Stimulated activated CD4-positive, alpha-beta T cell treated with anti-CD3 and anti-CD28 coated beads, Interleukin-15, amount 100 ng/mL, for 24 hours (primary cell): Measurements from ENCODE around the gene KCNJ14.
A peak's percentile ranks its signal among the peaks of the same experiment; 100 is the strongest.

Source experiments
- DNase-seq: peaks from one replicate; pipeline ENCODE4 v3.0.0-alpha.2; 2020

The KCNJ14 gene

DNA sequence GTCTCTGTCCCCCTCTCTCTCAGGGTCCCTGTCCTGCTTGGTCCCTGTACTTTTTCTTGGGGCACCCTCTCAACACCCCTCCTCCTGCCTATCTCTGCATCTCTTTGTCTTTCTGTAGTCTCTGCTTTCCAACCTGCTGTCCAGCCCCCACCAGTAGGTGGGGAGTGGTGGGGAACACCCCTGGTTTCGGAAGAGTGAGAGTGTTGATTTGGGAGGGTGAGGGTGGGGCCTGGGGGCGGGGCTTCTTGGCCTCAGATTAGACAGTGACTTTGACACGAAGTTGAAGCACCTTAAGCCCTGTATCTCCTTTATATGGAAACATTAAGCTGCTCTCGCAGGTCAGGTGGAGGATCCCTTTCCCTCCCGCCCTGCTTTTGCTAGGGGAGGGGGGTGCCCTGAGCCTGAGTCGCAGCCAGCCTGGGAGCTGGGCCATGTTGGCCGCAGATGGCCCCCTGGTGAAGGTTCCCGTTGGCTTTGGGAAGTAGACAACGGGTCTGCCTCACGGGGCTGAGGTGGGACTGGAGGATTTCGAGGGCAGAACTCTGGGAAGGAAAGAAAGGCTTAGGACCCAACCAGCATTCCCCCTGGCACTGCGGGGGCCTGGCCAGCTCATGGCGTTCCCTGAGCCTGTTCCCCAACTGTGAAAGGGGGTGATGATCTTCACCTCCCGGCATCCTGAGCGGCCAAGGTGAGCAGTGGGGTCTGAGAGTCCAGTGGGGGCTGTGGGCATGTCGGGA lies at the start of gene KCNJ14:
TSS of gene KCNJ14 (plus strand) at position 404 of the 737 bp plus-strand sequence. CDS start 6,151 bp downstream, outside the sequence.
- no peak for DNase-seq

DNA sequence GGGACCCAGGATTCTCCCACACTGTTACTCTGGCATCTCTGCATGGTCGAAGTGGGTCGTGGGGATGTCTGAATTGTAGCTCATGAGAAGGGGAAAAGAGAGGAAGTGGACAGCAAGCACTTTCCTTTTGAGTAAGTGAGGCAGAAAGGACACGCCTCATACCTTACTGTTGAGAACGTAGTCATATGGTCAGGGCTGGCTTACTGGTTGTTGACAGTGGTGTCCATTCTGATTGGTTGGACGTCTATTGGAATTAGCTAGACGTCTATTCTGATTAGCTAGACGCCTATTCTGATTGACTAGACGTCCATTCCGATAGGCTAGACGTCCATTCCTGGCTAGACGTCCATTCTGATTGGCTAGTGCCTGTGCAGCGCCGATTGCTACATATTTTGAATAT lies 49.5 kb upstream of the KCNJ14 start:
- no peak for DNase-seq

DNA sequence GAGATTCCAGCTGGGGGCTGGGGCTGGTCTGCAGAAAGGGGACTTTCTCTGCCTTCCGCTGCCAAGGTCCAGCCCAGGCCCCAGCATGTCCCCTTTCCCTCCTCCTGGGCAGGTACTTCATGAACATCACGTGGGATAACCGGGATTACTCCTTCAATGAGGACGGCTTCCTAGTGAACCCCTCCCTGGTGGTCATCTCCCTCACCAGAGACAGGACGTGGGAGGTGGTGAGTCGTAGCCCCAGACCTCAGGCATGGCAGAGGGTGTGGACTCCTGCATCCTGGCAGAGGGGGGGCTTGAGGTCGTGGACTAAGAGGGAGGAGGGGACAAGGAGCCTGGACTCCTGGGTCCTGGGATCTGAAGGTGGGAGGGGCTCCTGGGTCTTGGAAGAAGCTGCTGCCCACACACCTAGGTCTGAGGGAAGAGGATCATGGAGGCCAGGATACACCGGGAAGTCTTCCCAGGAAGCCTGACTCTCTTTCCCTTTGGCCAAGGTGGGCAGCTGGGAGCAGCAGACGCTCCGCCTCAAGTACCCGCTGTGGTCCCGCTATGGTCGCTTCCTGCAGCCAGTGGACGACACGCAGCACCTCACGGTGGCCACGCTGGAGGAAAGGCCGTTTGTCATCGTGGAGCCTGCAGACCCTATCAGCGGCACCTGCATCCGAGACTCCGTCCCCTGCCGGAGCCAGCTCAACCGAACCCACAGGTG lies 41.3 kb upstream of the KCNJ14 start:
- no peak for DNase-seq

DNA sequence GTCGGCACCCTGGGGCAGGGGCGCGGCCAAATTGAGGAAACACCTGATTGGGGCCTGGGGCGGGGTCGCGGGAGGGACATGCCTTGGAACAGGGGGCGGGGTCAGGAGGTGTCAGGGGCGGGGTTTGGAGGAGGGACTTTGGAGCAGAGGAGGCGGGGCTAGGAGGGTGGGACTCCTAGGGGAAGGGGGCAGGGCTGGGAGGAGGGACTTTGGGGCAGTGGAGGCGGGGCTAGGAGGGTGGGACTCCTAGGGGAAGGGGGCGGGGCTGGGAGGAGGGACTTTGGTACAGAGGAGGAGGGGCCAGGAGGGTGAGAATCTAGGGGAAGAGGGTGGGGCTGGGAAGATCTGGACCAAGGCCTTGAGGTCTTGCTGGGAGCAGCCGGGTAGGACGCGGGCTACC lies 40.0 kb upstream of the KCNJ14 start:
- DNase-seq = peak; percentile 83

DNA sequence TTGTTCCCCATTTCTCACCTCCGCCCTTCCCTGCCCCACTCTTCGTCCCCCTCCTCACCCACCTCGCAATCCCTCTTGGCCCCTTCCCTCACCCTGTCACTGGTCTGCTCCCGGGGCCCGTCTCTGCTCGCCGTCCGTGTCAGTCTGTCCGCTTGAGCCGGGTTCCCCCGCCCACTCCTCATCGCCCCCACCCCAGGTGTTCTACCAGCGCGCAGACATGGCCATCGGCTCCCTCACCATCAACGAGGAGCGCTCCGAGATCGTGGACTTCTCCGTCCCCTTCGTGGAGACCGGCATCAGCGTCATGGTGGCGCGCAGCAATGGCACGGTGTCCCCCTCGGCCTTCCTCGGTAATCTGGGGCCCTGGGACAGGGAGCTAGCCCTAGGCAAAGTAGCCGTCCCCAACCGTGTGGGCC lies 39.6 kb upstream of the KCNJ14 start:
- peak; percentile 10 for DNase-seq

DNA sequence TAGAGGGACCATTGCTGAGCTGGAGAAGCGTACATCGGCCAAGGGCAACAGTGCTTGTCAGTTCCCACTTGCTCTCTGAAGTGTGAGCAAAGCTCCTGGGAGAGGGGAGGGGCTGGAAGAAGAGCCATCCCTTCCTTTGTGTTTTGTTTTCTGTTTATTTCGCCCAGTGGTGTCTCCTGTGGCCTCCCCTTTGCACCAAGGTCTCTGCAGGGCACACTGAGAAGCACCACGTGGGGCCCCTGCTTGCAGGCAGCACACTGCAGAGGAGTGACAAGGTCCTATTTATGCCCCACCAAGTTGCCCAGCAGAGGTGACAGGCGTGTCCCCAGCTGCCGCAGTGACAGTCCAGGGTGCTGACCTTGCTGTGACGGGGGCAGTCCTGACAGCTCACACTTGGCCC lies 38.0 kb upstream of the KCNJ14 start:
- no peak for DNase-seq

DNA sequence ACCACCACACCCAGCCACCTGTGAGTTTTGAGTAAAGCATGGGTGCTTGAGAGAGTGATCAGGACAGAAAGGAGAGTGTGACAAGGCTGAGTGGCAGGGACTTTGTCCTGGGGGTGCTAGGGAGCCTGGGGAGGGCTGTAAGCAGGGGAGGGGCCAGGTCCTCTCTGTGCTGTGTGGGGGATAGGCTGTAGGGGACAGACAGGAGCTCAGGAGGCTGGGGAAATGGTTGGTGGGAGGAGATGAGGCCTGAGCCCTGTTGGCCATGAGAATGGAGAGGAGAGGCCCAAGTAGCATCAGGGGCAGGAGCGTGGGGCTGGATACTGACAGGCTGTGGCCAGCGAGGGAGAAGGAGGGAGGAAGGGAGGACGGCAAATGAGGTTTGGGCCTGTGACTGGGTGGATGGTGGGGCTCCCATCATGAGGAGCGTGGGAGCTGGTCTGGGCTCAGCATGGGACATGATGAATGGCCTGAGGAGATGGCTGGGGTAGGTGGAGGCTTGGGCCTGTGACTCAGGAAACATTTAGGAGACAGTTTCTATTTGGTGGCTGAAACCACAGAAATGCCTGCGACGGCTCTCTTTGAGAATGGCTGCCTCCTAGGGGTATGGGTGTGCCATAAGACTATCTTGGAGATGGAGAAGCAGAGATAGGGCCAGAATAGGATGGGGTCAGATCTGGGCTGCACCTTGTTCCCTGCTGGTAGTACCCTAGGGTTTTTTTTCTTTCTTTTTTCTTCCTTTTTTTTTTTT lies 36.9 kb upstream of the KCNJ14 start:
- DNase-seq = peak; percentile 33

DNA sequence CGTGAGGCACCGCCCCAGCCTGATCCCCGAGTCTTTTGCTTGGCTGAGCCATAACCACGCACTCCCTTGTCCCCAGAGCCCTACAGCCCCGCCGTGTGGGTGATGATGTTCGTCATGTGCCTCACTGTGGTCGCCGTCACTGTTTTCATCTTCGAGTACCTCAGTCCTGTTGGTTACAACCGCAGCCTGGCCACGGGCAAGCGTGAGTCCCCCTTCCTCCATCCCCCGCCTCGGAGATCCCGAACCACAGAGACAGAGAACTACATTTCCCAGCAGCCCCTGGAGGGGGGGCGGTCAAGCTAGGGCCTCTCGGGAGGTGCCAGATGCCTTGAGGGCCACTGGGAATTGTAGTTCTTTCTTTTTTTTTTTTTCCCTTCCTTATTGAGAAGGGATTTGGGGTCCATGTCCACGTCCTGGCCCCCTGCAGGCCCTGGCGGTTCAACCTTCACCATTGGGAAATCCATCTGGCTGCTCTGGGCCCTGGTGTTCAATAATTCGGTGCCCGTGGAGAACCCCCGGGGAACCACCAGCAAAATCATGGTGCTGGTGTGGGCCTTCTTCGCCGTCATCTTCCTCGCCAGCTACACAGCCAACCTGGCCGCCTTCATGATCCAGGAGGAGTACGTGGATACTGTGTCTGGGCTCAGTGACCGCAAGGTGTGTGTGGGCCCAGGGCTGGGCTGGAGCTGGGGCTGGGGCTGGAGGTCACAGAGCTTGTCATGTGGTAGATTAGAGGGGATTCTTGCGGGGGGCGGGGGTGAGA lies 36.0 kb upstream of the KCNJ14 start:
- peak; percentile 80 for DNase-seq

DNA sequence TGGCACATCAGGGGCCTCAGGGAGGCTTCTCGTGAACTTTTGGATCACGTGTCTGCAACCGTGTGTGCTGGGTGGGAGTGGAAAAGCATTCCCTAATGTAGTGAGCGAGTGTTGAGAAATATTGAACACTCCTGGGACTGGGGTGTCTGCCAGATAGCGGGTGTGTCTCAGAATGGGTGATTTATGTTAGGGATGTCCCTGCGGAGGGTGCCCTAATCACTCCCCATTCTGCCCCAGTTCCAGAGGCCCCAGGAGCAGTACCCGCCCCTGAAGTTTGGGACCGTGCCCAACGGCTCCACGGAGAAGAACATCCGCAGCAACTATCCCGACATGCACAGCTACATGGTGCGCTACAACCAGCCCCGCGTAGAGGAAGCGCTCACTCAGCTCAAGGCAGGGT lies 33.8 kb upstream of the KCNJ14 start:
- DNase-seq = no peak

DNA sequence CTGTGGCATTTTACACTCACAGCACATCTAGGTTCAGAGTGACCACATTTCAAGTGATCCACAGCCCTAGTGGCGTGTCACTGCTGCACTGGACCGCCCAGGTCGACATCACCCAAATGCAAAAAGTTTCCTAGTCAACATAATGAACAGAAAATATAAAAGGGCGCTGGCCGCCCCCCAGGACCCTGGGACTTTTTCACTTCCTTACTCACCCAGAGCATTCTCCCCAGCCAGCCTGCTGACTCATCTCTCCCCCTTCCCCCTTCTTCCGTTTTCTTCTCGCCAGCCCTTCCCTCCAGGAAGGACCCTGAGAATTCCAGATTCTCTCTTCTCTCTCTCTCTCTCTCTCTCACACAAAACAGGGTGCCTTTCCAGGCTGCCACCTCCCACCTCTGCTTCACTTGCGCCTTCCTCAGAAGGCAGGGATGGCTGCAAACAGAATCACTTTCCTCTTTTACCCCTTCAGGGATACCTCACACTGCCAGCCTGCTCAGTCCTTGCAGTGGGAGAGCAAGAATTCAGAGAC lies 30.6 kb upstream of the KCNJ14 start:
- no peak for DNase-seq

DNA sequence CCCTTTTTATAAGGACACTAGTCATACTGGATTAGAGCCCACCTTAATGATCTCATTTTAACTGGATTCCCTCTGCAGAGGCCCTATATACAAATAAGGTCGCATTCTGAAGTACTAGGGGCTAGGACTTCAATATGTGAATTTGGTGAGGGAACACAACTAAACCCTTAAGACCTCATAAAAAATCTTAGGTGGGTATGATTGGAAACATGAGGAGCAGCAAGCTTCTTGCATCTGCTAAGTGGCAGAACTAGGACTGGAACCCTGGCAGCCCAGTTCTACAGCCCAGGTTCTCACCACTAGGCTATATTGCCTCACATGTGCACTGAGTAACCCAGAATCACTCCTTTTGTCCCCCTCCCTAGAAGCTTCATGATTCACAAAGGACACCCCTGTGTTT lies 26.7 kb upstream of the KCNJ14 start:
- DNase-seq = no peak

DNA sequence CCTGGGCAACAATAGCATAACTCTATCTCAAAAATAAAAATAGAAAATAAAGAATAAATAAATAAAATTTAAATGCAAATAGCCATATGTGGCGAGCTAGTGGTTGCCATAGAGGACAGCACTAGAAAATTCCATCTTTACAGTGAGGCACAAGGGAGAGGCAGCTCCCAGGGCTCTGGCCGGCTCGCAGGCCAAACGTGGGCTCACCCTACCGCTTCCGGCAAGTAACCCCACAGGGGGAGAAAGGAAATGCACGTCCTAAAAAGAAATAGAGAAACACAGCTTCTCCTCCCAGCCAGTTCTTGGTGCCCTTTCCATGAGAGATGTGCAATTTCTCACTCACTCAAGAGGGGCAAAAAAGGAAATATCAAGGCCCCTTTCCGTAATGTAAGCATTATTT lies 22.0 kb upstream of the KCNJ14 start:
- DNase-seq = no peak

DNA sequence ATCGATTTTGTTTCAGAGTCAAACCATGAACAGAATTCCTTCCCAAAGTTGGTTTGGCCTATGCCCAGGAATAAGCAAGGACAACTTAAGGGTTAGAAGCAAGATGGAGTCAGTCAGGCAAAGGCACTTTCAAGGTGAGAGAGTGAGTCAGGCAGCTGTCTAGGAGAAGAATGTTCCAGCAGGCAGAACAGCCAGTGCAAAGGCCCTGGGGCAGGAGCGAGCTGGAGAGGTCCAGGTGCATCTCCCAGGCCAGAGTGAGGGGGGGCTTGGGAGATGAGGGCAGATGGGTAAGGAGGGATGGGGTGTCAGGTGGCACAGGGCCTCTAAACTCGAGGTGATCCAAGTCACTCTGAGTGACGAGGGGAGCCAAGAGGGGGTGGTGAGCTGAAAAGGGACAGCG lies 18.8 kb upstream of the KCNJ14 start:
- no peak for DNase-seq

DNA sequence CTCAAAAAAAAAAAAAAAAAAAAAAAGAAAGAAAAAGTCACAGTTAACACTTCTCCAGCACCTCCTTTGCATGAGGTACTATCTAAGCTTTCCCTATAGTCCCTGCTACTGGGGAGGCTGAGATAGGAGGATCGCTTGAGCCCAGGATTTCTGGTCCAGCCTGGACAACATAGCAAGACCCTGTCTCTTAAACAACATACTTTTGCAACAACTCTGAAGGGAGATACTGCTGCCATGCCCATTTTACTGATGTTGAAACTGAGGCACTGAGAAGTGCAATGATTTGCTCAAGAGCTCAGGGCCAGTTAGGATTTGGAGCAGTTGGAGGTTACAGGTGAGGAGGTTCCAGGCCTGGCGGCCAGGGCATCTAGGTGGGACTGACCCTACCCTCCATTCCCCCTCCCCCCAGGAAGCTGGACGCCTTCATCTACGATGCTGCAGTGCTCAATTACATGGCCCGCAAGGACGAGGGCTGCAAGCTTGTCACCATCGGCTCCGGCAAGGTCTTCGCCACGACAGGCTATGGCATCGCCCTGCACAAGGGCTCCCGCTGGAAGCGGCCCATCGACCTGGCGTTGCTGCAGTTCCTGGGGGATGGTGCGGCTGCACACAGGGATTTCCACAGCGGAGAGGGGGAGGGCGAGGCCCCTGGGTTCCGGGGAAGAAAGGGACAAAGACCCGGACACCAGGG lies 13.9 kb upstream of the KCNJ14 start:
- DNase-seq = no peak

DNA sequence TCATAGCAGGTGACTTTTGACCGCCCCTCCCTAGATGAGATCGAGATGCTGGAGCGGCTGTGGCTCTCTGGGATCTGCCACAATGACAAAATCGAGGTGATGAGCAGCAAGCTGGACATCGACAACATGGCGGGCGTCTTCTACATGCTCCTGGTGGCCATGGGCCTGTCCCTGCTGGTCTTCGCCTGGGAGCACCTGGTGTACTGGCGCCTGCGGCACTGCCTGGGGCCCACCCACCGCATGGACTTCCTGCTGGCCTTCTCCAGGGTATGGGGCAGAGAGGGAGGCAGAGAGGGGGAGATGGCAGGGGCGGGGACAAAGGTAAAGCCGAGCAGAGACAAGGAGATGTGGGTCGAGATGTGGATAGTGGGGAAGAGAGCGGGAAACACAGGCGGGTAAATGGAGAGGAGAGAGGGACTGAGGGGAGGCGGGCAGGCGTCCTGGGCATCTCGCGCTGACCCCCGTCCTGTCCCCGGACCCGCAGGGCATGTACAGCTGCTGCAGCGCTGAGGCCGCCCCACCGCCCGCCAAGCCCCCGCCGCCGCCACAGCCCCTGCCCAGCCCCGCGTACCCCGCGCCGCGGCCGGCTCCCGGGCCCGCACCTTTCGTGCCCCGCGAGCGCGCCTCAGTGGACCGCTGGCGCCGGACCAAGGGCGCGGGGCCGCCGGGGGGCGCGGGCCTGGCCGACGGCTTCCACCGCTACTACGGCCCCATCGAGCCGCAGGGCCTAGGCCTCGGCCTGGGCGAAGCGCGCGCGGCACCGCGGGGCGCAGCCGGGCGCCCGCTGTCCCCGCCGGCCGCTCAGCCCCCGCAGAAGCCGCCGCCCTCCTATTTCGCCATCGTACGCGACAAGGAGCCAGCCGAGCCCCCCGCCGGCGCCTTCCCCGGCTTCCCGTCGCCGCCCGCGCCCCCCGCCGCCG lies 13.0 kb upstream of the KCNJ14 start:
- no peak for DNase-seq

DNA sequence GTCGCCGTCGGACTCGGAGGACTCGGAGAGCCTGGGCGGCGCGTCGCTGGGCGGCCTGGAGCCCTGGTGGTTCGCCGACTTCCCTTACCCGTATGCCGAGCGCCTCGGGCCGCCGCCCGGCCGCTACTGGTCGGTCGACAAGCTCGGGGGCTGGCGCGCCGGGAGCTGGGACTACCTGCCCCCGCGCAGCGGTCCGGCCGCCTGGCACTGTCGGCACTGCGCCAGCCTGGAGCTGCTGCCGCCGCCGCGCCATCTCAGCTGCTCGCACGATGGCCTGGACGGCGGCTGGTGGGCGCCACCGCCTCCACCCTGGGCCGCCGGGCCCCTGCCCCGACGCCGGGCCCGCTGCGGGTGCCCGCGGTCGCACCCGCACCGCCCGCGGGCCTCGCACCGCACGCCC lies 12.1 kb upstream of the KCNJ14 start:
- peak; percentile 24 for DNase-seq

DNA sequence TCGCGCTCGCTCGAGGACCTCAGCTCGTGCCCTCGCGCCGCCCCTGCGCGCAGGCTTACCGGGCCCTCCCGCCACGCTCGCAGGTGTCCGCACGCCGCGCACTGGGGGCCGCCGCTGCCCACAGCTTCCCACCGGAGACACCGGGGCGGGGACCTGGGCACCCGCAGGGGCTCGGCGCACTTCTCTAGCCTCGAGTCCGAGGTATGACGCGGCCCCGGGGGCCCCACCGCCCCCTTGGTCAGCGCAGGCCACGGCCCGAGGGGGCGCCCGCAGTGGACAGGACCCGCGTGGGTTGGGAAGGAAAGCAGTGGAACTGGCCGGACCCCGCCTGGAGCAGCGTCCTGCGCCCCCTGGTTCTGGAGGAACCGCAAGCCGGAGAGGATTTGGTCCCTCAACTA lies 11.6 kb upstream of the KCNJ14 start:
- DNase-seq = no peak

DNA sequence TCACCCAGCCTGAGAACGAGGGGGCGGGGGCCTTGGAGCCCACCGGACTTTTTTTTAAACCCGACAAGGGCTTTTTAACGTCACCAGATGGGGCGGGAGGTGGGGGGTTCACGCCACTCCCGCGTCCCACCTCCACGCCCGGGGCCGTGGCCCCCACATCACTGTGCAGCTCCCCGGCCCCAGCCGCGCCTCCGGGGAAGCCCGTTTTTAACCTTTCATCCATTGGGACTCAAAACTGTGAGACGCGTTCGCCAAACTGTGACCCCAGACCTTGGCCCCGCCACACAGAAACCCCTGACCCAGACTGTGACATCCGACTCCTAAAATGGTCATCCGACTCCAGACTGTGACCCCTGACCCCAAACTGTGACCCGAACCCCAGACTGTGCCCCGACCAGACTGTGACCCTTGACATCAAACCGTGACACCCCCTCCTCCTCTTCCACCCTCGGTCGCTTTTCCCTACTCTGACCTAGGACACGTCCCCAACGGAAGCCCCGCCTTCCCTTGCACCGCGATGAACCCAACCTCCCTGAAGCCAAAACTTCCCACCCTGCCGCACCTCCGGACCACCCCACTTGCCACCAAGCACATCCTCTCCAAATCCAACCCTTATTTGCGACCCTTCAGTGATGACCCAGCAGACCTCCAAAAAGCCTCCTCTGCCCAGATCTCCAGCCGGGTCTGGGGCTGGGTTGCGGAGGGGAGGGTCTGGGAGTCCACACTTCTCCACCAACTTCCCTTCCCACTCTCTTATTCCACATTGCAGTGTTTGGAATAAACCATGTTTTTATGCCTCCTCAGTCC lies 11.0 kb upstream of the KCNJ14 start:
- DNase-seq = no peak

DNA sequence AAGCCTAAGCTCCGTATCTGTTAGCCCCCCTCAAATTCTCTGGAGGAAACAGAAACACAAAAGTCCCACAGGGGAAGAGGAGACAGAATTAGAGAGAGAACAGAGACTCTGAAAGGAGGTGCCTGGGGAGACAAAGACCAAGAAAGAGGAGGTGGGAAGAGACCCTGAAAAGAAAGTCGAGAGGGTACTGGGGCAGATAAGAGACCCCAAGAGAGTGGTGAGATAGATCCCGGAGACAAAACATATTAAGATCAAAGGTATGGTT lies 10.5 kb upstream of the KCNJ14 start:
- DNase-seq = no peak

DNA sequence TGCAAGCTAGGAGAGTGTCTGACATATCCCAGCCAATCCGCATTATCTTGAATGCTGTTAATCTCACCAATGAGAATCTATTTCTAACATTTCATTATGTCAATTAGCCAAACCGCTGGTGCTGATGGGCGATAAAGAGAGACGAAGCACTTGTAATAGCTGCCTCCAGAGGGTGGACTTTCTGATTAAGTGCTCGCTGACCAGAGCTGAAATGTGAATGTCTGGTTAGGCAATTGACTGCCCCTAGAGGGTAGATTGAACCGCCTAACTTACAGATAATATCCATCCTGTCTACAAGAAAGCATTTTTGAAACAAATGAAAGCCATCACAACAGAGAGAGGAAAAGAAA lies 10.1 kb upstream of the KCNJ14 start:
- peak; percentile 19 for DNase-seq
